Pancreas (tissue), 10 donors: ENCODE data around the gene CDK5R1. TPM values are rescaled to one million over a fixed set of nuclear protein-coding genes. Genes with fewer than 3 reads are reported as not detected.

Source experiments
- ATAC-seq, 4 donors: fragments of 200-7000 bp; cut with Tn5 transposase; one replicate each; pipeline versions ENCODE4 v1.8.0 to v1.9.1; 2020; ENCODE audit warnings: mild to moderate bottlenecking in 4 of 4, moderate library complexity in 4 of 4
- DNase-seq, 6 donors: peaks; one replicate each; pipeline ENCODE4 v3.0.0-alpha.2; 2020
- FAIRE-seq: peaks from 2 replicates; lab custom pipeline; 2012; peaks lifted over from hg19 to GRCh38; lab: Jason Lieb, UNC
- H3K27ac ChIP-seq, 4 donors: fragments of 200-600 bp; sonication (generic); 1 replicate in 3 of 4; 2 replicates in 1 of 4; pipeline versions ENCODE4 v1.5.0 to v1.8.0; 2020
- H3K27me3 ChIP-seq, 4 donors: fragments of 200-600 bp; one replicate each; pipeline ENCODE4 v1.8.0; 2021
- H3K36me3 ChIP-seq, 3 donors: fragments of 200-600 bp; sonication (generic) in 1 of 3; one replicate each; pipeline versions ENCODE4 v1.5.0 to v1.8.0; 2020 to 2021
- H3K4me1 ChIP-seq, 3 donors: fragments of 200-600 bp; one replicate each; pipeline ENCODE4 v1.8.0; 2021
- H3K4me3 ChIP-seq, 4 donors: fragments of 200-600 bp; sonication (generic) in 2 of 4; one replicate each; pipeline versions ENCODE4 v1.5.0 to v1.8.0; 2020 to 2021
- H3K9me3 ChIP-seq, 4 donors: fragments of 200-600 bp; one replicate each; pipeline ENCODE4 v1.8.0; 2021
- CTCF ChIP-seq, 4 donors: fragments of 200-600 bp; sonication (generic) in 3 of 4; IDR thresholded peaks; one replicate each; pipeline versions ENCODE4 v1.5.0 to v1.8.0; 2021; ENCODE audit warnings: antibody characterized with exemption in 4 of 4
- WGBS, 2 donors: extraction: QIAGEN DNeasy Blood & Tissue Kit; methylation state at CpG; one replicate each; pipeline ENCODE4 v1.1.7; 2013; 5-methylcytosine and 5-hydroxymethylcytosine counted together
- intact Hi-C, 3 donors: fragments of 100-400 bp; cut with DNase I; formaldehyde crosslinking; loops; one replicate each; pipeline versions ENCODE4 v1.11.1 to v1.14.2; 2022
- polyA plus RNA-seq, 2 donors: library from polyadenylated mRNA; stranded (reverse); fragments of 200-250 nt; gene quantifications; one replicate each; pipeline ENCODE4 v1.2.3, GENCODE V29; 2013
- total RNA-seq, 6 donors: library from RNA; stranded (reverse); fragmentation: NEBNext Ultra II Directional in 4 of 6; extraction: Animal tissue kit (Norgen Biotek cat#: 25700) in 4 of 6; gene quantifications; one replicate each; pipeline versions ENCODE4 v1.2.1 to v1.2.4, GENCODE V29; 2021 to 2023
- donor health status: healthy with polysubstance abuse.
- donor health status: DM: no; HTN: no; CAD: no; lungs with moderate emphysema.
- donor health status: DM: no; HTN: no; CAD: no.
- donor health status: control.
- donor health status: control.
- donor health status: Bipolar disorder and iron deficiency.
- donor health status: DM: yes; HTN: yes; CAD: no.
- donor health status: DM: no; HTN: no; CAD: no.
- donor health status: DM: no; HTN: no; CAD: no.
- donor health status: DM: yes; HTN: yes; CAD: no.

The CDK5R1 gene
- total and polyA plus RNA-seq, 8 donors: 0.46 to 5.1 (median 1.0) TPM

- DNase-seq: no peak
- H3K9me3 ChIP-seq: no peaks in the 10 kb centered on the region
- H3K36me3 ChIP-seq: no peaks in the 10 kb centered on the region
- no peak for ATAC-seq
- no peak for FAIRE-seq
- no peak overlapping the region for H3K4me3 ChIP-seq
- H3K4me1 ChIP-seq: no peaks in the 10 kb centered on the region
- no peak for TF ChIP-seq CTCF (IDR thresholded peaks at IDR 0.05)
- H3K27me3 ChIP-seq: no peaks in the 10 kb centered on the region
- 82 to 83% methylated on average over 9 of the region's 9 CpGs for WGBS, 2 donors
- H3K27ac ChIP-seq: no peak overlapping the region
- intact Hi-C loops: no loop called here
These were observed 11.6 kb downstream of the CDK5R1 start for GRCh38 chr17:32498391-32498790.

- DNase-seq: no peak
- Histone ChIP-seq H3K27ac (no peak overlapping the region), H3K4me1 (no peaks in the 10 kb centered on the region), H3K4me3 (no peak overlapping the region), H3K9me3 (no peaks in the 10 kb centered on the region), H3K27me3 (no peaks in the 10 kb centered on the region), H3K36me3 (no peaks in the 10 kb centered on the region)
- TF ChIP-seq CTCF (IDR thresholded peaks at IDR 0.05): no peak
- intact Hi-C loops: no loop called here
- FAIRE-seq: no peak
- WGBS, 2 donors: 92 to 97% methylated on average over 3 of the region's 3 CpGs
- no peak for ATAC-seq
These were observed 15.2 kb downstream of the CDK5R1 start for GRCh38 chr17:32502013-32502412.

- no peak for TF ChIP-seq CTCF (IDR thresholded peaks at IDR 0.05)
- no peak overlapping the region for H3K4me3 ChIP-seq
- no peak overlapping the region for H3K27ac ChIP-seq
- intact Hi-C loops: no loop called here
- no peaks in the 10 kb centered on the region for H3K9me3 ChIP-seq
- H3K4me1 ChIP-seq: no peaks in the 10 kb centered on the region
- WGBS, 2 donors: 86 to 87% methylated on average over 10 of the region's 10 CpGs
- ATAC-seq (no peak), FAIRE-seq (no peak), DNase-seq (no peak)
- no peaks in the 10 kb centered on the region for H3K36me3 ChIP-seq
- no peaks in the 10 kb centered on the region for H3K27me3 ChIP-seq
These were observed 15.9 kb downstream of the CDK5R1 start for GRCh38 chr17:32502710-32503109.

GRCh38 chr17:32503251-32504165, 16.7 kb downstream of the CDK5R1 start:
- FAIRE-seq: no peak
- Histone ChIP-seq H3K36me3 (no peaks in the 10 kb centered on the region), H3K4me1 (no peaks in the 10 kb centered on the region), H3K27ac (no peak overlapping the region), H3K4me3 (no peak overlapping the region), H3K9me3 (no peaks in the 10 kb centered on the region), H3K27me3 (no peaks in the 10 kb centered on the region)
- WGBS, 2 donors: 76 to 81% methylated on average over 7 of the region's 7 CpGs
- no peak for DNase-seq
- TF ChIP-seq CTCF (IDR thresholded peaks at IDR 0.05): no peak
- peak in 3 of 4 donors; percentile 19 to 74 (median 46) for ATAC-seq
- intact Hi-C loops: no loop called here
